DMS114 treated with DMSO at 0.1 percent for 48 hours (cell line): ENCODE results near the gene RFFL.

Experiments
- DNase-seq: peaks from one replicate; lab custom pipeline; 2025; ENCODE audit not compliant: unreplicated experiment; lab: John Stamatoyannopoulos, UW

RFFL gene

DNA sequence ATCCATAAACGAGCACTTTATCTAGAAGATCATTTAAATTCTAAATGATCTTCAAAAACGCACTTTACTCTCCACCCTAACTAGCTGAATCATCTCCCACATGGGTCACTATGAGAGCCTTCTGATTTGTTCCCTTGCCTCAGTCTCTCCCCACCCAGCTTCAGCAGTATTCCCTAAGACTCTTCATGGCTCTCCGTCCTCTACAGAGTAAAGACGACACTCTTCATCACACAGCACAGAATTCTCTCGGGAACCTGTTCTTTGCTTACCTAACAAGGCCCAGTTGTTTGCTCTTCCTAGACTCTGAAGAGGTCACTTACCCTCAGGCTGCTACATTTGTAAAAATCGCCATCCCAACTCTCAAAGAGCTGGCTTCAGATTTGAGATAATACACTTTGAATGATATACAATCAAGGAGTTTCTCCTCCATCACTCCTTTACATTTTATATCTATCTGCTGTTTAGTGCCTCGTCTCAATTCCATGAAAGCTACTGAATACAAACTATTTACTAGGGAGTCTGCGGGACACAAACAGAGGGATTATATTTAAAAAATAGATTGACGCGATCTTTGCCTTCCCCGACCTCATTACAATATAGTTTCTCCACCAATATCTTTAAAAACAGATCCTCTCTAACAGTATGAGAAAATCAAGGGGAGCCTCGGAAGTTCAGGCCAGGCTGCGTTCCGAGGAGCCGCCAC is 83.7 kb downstream of the RFFL start:
- DNase-seq: no peak

DNA sequence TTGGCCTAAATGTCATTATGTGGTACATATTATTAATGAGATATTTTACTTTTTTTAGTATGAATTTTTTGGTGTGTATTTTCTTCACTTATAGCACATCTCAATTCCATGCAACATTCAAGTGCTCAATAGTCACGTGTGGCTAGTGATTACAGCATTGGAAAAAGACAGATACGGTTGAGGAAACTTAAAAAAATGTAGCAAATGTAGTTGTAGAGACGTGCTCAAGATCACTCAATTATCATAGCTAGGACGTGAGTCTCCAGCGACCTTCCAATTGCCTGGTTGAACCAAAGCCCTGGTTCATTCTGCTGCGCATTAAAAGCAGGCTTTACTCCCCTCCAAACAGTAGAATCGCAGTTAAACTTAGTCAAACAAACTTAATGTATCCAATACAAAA is 84.4 kb downstream of the RFFL start:
- DNase-seq: no peak

DNA sequence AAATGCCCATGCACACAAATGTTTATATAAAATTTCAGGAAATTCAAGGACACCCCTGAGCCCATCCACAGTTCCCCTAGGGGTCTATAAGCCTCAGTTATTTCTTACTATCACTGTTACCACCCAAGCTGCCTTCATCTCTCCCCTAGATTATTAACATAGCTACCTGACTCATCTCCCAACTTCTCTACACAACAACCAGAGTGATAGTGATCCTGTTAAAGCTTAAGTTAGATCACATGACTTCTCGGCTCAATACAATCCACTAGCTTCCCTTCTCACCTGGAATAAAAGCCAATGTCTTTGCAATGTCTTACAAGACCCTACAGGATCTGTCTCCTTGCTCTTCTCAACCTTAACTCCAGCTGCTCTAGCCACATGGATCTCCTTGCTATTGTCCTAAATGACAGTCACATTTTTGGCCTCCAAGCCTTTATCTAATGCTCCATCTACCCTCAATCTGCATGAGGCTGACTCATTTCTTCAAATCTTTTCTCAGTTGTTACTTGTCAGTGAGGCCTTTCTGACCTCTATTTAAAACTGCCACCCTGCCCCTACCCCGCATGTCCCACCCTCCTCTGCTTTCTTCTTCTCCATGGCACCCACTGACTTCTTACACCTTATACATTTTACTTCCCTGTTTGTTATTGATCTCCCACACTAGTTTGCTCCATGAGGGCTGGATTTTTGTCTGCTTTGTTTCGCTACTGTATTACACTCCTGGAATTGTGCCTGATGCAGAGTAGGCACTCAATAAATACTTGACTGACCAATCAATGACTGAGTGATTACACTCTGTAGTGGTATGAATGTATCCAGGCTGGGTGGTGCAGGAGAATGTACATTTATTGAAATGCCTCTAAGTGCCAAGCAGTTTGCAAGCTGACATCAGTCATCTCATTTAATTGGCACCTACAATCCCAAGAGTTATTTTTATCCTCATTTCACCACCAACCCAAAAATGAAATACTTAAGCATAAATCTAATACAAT is 88.4 kb downstream of the RFFL start:
- DNase-seq: no peak

DNA sequence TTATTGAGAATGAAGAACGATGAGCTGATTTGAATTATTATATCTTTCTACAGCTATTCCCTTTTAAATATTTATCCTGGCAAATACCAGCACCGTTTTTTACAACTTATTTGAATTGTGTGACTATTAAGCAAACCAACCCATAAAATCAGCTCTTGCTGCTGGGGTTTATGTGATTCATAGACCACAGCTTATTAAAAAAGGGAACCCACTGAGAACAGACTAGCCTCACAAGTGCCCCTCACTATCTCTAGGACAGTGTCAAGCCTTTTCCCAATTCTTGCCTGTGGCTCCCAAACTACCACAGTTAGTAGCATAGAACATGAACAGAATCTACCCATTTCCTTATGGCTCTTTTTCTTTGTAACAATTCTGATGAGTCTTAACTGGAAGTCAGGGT is 89.3 kb downstream of the RFFL start:
- no peak for DNase-seq

DNA sequence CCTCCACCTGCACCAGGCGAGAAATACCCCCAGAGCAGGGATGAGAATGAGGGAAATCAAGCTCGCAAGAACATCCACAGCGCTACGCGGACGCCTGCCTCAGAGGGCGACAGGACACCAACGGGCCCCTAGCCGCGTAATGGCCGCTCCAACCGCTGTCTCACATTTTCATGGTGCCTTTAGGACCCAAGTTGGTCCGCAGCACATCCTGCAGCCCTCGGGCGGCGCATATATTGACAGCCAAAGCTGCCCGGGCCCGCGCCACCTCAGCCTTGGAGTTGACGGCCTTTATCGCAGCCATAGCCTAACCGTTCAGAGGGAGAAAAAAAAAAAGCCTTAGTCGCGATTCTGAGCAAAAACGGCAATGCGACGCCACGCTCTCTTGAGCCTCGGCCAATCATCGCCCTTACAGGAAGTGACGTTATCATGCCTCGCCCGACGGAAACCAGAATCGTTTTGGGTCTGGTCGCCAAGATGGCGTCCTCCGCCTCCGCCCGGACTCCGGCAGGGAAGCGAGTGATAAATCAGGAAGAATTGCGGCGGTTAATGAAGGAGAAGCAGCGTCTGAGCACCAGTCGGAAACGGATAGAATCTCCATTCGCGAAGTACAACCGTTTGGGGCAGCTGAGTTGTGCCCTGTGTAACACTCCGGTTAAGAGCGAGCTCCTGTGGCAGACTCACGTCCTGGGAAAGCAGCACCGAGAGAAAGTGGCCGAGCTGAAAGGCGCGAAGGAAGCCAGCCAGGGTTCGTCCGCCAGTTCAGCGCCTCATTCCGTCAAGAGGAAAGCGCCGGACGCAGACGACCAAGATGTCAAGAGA is 102.2 kb downstream of the RFFL start, which contains the start of the genes CCT6B and ZNF830:
CCT6B (minus strand) TSS at position 368 of the 819 bp plus-strand sequence; CDS start at position 301, 67 bp downstream.
ZNF830 (plus strand) TSS at position 448 of the 819 bp plus-strand sequence; CDS start at position 475, 27 bp downstream.
- peak; percentile 91 for DNase-seq

DNA sequence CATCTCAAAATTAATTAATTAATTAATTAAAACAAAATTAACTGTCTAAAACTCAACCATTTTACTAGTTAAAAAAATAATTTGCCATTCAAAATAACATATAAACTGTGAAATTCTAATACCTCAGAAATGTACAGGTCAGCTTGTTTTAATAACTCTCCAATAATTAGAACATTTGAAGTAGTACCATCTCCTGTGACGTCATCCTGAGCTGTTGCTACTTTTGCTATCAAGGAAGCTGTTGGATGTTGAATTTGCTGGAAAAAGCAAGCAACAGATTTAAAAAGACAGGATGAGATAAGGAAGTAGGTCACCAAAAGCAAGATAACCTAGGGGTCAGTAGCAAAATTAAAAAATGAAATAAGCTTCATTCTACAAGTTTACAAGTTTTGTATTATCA is 105.1 kb downstream of the RFFL start:
- no peak for DNase-seq
